ENCODE measurements around the gene XPO6. TPM values are rescaled to one million over a fixed set of nuclear protein-coding genes. Genes with fewer than 3 reads are reported as not detected.
"Not testable (repeated sequence)": the region's sequence is repeated elsewhere in the genome, so short reads cannot be mapped to it uniquely, and the experiment has no call there.

The XPO6 gene
- polyA plus RNA-seq, 1 donor (not counting 4 experiments of a cell fraction or from before 2014, with no cell fraction given): 127 TPM

DNA sequence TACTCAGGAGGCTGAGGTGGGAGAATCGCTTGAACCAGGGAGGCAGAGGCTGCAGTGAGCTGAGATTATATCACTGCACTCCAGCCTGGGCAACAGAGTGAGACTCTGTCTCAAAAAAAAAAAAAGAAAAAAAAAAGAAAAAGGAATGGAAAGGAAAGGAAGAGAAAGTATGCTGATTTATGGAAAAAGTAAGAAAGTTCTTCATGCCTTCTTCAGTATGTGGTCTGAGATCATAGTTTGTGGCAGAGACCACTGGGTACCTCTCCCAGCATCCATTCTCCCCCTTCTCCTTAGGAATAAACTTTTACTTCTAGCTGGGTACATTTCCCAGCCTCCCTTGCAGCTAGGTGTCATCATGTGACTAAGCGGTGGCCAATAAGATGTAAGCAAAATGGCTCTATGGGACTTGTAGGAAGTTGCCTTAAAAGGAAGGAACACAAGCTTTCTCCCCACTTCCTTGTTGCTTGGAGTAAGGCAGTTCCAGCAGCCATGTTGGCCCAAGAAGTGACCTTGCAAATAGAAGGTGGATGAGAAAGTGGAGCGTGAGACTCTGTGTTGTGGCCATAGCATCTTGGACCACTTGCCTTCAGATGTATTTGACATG, 26.1 kb upstream of the XPO6 start:
- no peak overlapping the region for H3K4me2 ChIP-seq (ENCODE audit: control insufficient read depth, extremely low read depth, insufficient read depth, low read depth, low read length)
- no peaks in the 10 kb centered on the region for H3K36me3 ChIP-seq (ENCODE audit: control insufficient read depth in 2 of 2, extremely low read depth in 1 of 2, insufficient read depth in 2 of 2, low read length in 2 of 2)
- H3K9me3 ChIP-seq (ENCODE audit: control insufficient read depth, low read depth, low read length): no peaks in the 10 kb centered on the region
- H3K27me3 ChIP-seq (ENCODE audit: control insufficient read depth, extremely low read depth, insufficient read depth, low read length): no peaks in the 10 kb centered on the region
- dilution Hi-C loops (cut with MboI; ENCODE audit: extremely low pct_ligation_motif_present, low sequenced_read_pairs): no loop called here
- H3K9ac ChIP-seq (ENCODE audit: control insufficient read depth, extremely low read depth, insufficient read depth, low read length): no peak overlapping the region
- FAIRE-seq: no peak
- no peak overlapping the region for H2AFZ ChIP-seq (ENCODE audit: control insufficient read depth, low read length)
- no peaks in the 10 kb centered on the region for H4K20me1 ChIP-seq (ENCODE audit: control insufficient read depth, extremely low read depth, insufficient read depth, low read length)
- DNase-seq (ENCODE audit: low read depth, low spot score): no peak
- no peak overlapping the region for H3K4me3 ChIP-seq (ENCODE audit: control insufficient read depth in 2 of 3, extremely low read depth in 1 of 3, insufficient read depth in 2 of 3, low read depth in 1 of 3, low read length in 3 of 3)
- H3K79me2 ChIP-seq (ENCODE audit: control insufficient read depth, insufficient read depth, low read length): no peaks in the 10 kb centered on the region
- H3K9me1 ChIP-seq (ENCODE audit: control insufficient read depth, extremely low read depth, insufficient read depth, low read length): no peaks in the 10 kb centered on the region
- no peaks in the 10 kb centered on the region for H3K4me1 ChIP-seq (ENCODE audit: control insufficient read depth, extremely low read depth, insufficient read depth, low read length)
- H3K27ac ChIP-seq (ENCODE audit: control insufficient read depth, insufficient read depth, low read length): no peak overlapping the region
- TF ChIP-seq, protein P1, sequence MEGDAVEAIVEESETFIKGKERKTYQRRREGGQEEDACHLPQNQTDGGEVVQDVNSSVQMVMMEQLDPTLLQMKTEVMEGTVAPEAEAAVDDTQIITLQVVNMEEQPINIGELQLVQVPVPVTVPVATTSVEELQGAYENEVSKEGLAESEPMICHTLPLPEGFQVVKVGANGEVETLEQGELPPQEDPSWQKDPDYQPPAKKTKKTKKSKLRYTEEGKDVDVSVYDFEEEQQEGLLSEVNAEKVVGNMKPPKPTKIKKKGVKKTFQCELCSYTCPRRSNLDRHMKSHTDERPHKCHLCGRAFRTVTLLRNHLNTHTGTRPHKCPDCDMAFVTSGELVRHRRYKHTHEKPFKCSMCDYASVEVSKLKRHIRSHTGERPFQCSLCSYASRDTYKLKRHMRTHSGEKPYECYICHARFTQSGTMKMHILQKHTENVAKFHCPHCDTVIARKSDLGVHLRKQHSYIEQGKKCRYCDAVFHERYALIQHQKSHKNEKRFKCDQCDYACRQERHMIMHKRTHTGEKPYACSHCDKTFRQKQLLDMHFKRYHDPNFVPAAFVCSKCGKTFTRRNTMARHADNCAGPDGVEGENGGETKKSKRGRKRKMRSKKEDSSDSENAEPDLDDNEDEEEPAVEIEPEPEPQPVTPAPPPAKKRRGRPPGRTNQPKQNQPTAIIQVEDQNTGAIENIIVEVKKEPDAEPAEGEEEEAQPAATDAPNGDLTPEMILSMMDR (optimal IDR thresholded peaks at IDR 0.05 in 1 of 3, IDR thresholded peaks at IDR 0.05 in 1 of 3, conservative IDR thresholded peaks at IDR 0.05 in 1 of 3; ENCODE audit: extremely low read depth in 1 of 3, insufficient read depth in 2 of 3, low read length in 3 of 3): no peak
- TF ChIP-seq EZH2 (IDR thresholded peaks at IDR 0.05; ENCODE audit: low read length): no peak

DNA sequence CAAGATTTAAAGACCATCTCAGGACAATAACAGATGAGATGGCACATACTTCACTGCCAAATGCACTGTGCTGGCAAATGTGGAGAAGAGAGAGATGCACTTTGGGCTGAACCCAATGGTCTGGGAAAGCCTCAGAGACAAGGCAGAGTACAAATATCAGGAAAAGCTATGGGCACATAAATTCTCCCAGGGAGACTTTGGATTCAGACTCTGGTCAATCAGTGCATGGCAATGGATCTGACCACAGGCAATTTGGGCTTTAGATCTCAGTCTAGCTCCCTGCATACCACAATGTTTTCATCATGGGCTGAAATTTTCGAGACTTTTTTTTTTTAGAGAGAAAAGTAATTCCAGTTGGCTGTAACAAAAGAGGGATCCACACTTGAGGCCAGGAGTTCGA, 20.0 kb upstream of the XPO6 start:
- no peaks in the 10 kb centered on the region for H3K27me3 ChIP-seq (ENCODE audit: control insufficient read depth, extremely low read depth, insufficient read depth, low read length)
- H3K9me1 ChIP-seq (ENCODE audit: control insufficient read depth, extremely low read depth, insufficient read depth, low read length): no peaks in the 10 kb centered on the region
- H3K36me3 ChIP-seq (ENCODE audit: control insufficient read depth in 2 of 2, extremely low read depth in 1 of 2, insufficient read depth in 2 of 2, low read length in 2 of 2): no peaks in the 10 kb centered on the region
- H3K79me2 ChIP-seq (ENCODE audit: control insufficient read depth, insufficient read depth, low read length): no peaks in the 10 kb centered on the region
- no peaks in the 10 kb centered on the region for H3K9me3 ChIP-seq (ENCODE audit: control insufficient read depth, low read depth, low read length)
- no peak overlapping the region for H3K9ac ChIP-seq (ENCODE audit: control insufficient read depth, extremely low read depth, insufficient read depth, low read length)
- no peak overlapping the region for H3K4me2 ChIP-seq (ENCODE audit: control insufficient read depth, extremely low read depth, insufficient read depth, low read depth, low read length)
- no peaks in the 10 kb centered on the region for H4K20me1 ChIP-seq (ENCODE audit: control insufficient read depth, extremely low read depth, insufficient read depth, low read length)
- no peak overlapping the region for H2AFZ ChIP-seq (ENCODE audit: control insufficient read depth, low read length)
- H3K4me1 ChIP-seq (ENCODE audit: control insufficient read depth, extremely low read depth, insufficient read depth, low read length): no peaks in the 10 kb centered on the region
- DNase-seq (ENCODE audit: low read depth, low spot score): no peak
- TF ChIP-seq, protein P1 (optimal IDR thresholded peaks at IDR 0.05 in 1 of 3, IDR thresholded peaks at IDR 0.05 in 1 of 3, conservative IDR thresholded peaks at IDR 0.05 in 1 of 3; ENCODE audit: extremely low read depth in 1 of 3, insufficient read depth in 2 of 3, low read length in 3 of 3): no peak
- TF ChIP-seq EZH2 (IDR thresholded peaks at IDR 0.05; ENCODE audit: low read length): no peak
- dilution Hi-C loops (cut with MboI; ENCODE audit: extremely low pct_ligation_motif_present, low sequenced_read_pairs): no loop called here
- H3K4me3 ChIP-seq (ENCODE audit: control insufficient read depth in 2 of 3, extremely low read depth in 1 of 3, insufficient read depth in 2 of 3, low read depth in 1 of 3, low read length in 3 of 3): no peak overlapping the region
- no peak for FAIRE-seq
- no peak overlapping the region for H3K27ac ChIP-seq (ENCODE audit: control insufficient read depth, insufficient read depth, low read length)

DNA sequence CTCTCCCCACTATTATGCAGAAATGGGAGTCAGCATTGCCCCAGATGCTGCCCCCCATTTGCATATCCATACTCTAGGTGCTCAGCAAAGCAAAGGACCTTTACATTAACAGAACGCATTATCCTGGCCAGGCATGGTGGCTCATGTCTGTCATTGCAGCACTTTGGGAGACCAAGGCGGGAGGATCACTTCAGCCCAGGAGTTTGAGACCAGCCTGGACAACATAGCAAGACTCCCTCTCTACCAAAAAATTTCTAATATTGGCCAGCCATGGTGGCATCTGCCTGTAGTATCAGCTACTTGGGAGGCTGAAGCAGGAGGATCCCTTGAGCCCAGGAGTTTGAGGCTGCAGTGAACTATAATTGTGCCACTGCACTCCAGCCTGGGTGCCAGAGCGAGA, 12.1 kb upstream of the XPO6 start:
- H3K9me1 ChIP-seq (ENCODE audit: control insufficient read depth, extremely low read depth, insufficient read depth, low read length); DNase-seq (ENCODE audit: low read depth, low spot score); H3K9ac ChIP-seq (ENCODE audit: control insufficient read depth, extremely low read depth, insufficient read depth, low read length); H3K79me2 ChIP-seq (ENCODE audit: control insufficient read depth, insufficient read depth, low read length); H4K20me1 ChIP-seq (ENCODE audit: control insufficient read depth, extremely low read depth, insufficient read depth, low read length); FAIRE-seq; H3K36me3 ChIP-seq (ENCODE audit: control insufficient read depth in 2 of 2, extremely low read depth in 1 of 2, insufficient read depth in 2 of 2, low read length in 2 of 2); dilution Hi-C loops (cut with MboI; ENCODE audit: extremely low pct_ligation_motif_present, low sequenced_read_pairs); H3K9me3 ChIP-seq (ENCODE audit: control insufficient read depth, low read depth, low read length); H3K4me3 ChIP-seq (ENCODE audit: control insufficient read depth in 2 of 3, extremely low read depth in 1 of 3, insufficient read depth in 2 of 3, low read depth in 1 of 3, low read length in 3 of 3); H3K27me3 ChIP-seq (ENCODE audit: control insufficient read depth, extremely low read depth, insufficient read depth, low read length); H2AFZ ChIP-seq (ENCODE audit: control insufficient read depth, low read length); H3K4me2 ChIP-seq (ENCODE audit: control insufficient read depth, extremely low read depth, insufficient read depth, low read depth, low read length); H3K4me1 ChIP-seq (ENCODE audit: control insufficient read depth, extremely low read depth, insufficient read depth, low read length); H3K27ac ChIP-seq (ENCODE audit: control insufficient read depth, insufficient read depth, low read length): not testable (repeated sequence)

DNA sequence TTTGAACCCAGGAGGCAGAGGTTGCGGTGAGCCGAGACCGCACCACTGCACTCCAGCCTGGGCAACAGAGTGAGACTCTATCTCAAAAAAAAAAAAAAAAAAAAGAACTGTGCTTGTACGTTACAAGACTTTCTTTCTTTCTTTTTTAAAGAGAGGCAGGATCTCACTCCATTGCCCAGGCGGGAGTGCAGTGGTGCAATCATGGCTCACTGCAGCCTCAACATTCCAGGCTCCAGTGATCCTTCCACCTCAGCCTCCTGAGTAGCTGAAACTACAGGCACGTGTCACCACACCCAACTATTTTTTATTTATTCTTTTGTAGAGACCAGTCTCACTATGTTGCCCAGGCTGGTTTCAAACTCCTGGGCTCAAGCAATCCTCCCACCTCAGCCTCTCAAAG, 8.0 kb upstream of the XPO6 start:
- H3K79me2 ChIP-seq (ENCODE audit: control insufficient read depth, insufficient read depth, low read length); H3K4me3 ChIP-seq (ENCODE audit: control insufficient read depth in 2 of 3, extremely low read depth in 1 of 3, insufficient read depth in 2 of 3, low read depth in 1 of 3, low read length in 3 of 3); H4K20me1 ChIP-seq (ENCODE audit: control insufficient read depth, extremely low read depth, insufficient read depth, low read length); DNase-seq (ENCODE audit: low read depth, low spot score); H3K4me1 ChIP-seq (ENCODE audit: control insufficient read depth, extremely low read depth, insufficient read depth, low read length); H3K9me1 ChIP-seq (ENCODE audit: control insufficient read depth, extremely low read depth, insufficient read depth, low read length); H3K36me3 ChIP-seq (ENCODE audit: control insufficient read depth in 2 of 2, extremely low read depth in 1 of 2, insufficient read depth in 2 of 2, low read length in 2 of 2); H3K9me3 ChIP-seq (ENCODE audit: control insufficient read depth, low read depth, low read length); H3K4me2 ChIP-seq (ENCODE audit: control insufficient read depth, extremely low read depth, insufficient read depth, low read depth, low read length); H3K27me3 ChIP-seq (ENCODE audit: control insufficient read depth, extremely low read depth, insufficient read depth, low read length); dilution Hi-C loops (cut with MboI; ENCODE audit: extremely low pct_ligation_motif_present, low sequenced_read_pairs); H2AFZ ChIP-seq (ENCODE audit: control insufficient read depth, low read length); H3K27ac ChIP-seq (ENCODE audit: control insufficient read depth, insufficient read depth, low read length); FAIRE-seq; H3K9ac ChIP-seq (ENCODE audit: control insufficient read depth, extremely low read depth, insufficient read depth, low read length): not testable (repeated sequence)
